ENCODE data around the gene RPS6KA2.

- no peak for TF ChIP-seq GABPA (IDR thresholded peaks at IDR 0.05; ENCODE audit: low read depth)
- no peak for TF ChIP-seq CTCF (IDR thresholded peaks at IDR 0.05; ENCODE audit: insufficient read depth, low read length)
- TF ChIP-seq, protein P1, sequence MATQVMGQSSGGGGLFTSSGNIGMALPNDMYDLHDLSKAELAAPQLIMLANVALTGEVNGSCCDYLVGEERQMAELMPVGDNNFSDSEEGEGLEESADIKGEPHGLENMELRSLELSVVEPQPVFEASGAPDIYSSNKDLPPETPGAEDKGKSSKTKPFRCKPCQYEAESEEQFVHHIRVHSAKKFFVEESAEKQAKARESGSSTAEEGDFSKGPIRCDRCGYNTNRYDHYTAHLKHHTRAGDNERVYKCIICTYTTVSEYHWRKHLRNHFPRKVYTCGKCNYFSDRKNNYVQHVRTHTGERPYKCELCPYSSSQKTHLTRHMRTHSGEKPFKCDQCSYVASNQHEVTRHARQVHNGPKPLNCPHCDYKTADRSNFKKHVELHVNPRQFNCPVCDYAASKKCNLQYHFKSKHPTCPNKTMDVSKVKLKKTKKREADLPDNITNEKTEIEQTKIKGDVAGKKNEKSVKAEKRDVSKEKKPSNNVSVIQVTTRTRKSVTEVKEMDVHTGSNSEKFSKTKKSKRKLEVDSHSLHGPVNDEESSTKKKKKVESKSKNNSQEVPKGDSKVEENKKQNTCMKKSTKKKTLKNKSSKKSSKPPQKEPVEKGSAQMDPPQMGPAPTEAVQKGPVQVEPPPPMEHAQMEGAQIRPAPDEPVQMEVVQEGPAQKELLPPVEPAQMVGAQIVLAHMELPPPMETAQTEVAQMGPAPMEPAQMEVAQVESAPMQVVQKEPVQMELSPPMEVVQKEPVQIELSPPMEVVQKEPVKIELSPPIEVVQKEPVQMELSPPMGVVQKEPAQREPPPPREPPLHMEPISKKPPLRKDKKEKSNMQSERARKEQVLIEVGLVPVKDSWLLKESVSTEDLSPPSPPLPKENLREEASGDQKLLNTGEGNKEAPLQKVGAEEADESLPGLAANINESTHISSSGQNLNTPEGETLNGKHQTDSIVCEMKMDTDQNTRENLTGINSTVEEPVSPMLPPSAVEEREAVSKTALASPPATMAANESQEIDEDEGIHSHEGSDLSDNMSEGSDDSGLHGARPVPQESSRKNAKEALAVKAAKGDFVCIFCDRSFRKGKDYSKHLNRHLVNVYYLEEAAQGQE (IDR thresholded peaks at IDR 0.05; ENCODE audit: insufficient replicate concordance, low read depth): no peak
- TF ChIP-seq POLR2AphosphoS5 (IDR thresholded peaks at IDR 0.05; ENCODE audit: low read depth): no peak
These were observed 14.6 kb downstream of the RPS6KA2 start for GRCh38 chr6:166612471-166612881.

Measured in HL-60 (cell line).